Medulla oblongata (tissue), 1 donor: Measurements from ENCODE around the gene GOLGA3.
"Not testable (repeated sequence)": the region's sequence is repeated elsewhere in the genome, so short reads cannot be mapped to it uniquely, and the experiment has no call there.

Source experiments
- DNase-seq: peaks from one replicate; pipeline ENCODE4 v3.0.0-alpha.2; 2015; ENCODE audit errors: extremely low spot score

Gene GOLGA3, protein sequence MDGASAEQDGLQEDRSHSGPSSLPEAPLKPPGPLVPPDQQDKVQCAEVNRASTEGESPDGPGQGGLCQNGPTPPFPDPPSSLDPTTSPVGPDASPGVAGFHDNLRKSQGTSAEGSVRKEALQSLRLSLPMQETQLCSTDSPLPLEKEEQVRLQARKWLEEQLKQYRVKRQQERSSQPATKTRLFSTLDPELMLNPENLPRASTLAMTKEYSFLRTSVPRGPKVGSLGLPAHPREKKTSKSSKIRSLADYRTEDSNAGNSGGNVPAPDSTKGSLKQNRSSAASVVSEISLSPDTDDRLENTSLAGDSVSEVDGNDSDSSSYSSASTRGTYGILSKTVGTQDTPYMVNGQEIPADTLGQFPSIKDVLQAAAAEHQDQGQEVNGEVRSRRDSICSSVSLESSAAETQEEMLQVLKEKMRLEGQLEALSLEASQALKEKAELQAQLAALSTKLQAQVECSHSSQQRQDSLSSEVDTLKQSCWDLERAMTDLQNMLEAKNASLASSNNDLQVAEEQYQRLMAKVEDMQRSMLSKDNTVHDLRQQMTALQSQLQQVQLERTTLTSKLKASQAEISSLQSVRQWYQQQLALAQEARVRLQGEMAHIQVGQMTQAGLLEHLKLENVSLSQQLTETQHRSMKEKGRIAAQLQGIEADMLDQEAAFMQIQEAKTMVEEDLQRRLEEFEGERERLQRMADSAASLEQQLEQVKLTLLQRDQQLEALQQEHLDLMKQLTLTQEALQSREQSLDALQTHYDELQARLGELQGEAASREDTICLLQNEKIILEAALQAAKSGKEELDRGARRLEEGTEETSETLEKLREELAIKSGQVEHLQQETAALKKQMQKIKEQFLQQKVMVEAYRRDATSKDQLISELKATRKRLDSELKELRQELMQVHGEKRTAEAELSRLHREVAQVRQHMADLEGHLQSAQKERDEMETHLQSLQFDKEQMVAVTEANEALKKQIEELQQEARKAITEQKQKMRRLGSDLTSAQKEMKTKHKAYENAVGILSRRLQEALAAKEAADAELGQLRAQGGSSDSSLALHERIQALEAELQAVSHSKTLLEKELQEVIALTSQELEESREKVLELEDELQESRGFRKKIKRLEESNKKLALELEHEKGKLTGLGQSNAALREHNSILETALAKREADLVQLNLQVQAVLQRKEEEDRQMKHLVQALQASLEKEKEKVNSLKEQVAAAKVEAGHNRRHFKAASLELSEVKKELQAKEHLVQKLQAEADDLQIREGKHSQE (N-terminal part only)

DNA sequence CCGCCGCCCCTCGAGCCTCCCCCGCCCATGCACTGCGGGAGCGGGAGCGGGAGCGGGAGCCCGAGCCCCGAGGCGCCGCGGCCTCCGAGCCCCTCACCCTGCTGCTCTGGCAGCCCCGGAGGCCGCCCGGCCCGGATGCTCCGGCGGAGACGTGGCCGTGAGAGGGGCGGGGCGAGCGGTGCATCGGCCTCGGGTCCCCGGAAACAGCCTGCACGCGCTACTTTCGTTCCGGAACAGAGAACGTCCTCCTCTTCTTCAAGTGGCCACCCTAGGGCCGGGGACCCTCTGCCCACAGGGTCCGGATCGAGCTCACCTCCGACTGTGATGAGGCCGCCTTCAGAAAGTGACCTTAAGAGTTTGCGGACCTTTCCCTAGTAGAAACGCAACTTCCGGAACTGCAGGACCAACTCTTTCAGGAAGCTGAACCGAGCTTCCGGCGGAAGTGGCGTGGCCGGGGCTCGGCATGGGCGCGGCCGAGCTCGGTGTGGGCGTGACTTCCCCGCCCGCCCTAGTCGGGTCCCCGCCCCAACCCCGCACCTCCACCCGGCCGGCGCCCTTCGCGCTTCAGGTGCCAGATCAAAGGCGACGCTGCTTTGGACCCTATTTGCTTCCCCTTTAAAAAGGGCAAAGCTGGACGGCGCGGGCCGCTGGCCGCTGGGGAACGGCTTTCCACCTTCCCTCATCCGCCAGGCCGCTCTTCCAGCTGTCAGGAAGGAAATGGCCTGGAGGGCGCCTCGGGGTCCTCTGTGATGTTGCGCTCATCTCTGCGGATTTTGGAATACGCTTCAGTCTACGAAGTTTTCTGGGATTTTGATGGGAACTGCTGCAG is at the start of gene GOLGA3:
Gene GOLGA3, minus strand, starts transcription at position 164 of the 829 bp plus-strand sequence. CDS start 6,741 bp downstream, outside the sequence.
- DNase-seq = peak; percentile 95

DNA sequence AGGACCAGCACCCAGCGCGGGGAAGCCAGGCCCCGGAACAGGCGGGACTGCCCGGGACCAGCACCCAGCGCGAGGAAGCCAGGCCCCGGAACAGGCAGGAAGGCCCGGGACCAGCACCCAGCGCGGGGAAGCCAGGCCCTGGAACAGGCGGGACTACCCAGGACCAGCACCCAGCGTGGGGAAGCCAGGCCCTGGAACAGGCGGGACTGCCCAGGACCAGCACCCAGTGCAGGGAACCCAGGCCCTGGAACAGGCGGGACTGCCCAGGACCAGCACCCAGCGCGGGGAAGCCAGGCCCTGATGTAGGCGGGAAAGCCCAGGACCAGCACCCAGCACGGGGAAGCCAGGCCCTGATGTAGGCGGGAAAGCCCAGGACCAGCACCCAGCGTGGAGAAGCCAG is 46.0 kb upstream of the GOLGA3 start:
- not testable (repeated sequence) for DNase-seq

DNA sequence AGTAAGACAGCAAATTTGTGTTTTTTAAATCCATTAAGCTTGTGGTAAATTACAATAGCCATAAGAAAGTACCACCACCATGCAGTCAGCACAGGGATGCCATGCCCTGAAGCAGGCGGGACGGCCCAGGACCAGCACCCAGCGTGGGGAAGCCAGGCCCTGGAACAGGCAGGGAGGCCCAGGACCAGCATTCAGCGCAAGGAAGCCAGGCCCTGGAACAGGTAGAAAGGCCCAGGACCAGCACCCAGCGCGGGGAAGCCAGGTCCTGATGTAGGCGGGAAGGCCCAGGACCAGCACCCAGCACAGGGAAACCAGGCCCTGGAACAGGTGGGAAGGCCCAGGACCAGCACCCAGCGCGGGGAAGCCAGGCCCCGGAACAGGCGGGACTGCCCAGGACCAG is 45.5 kb upstream of the GOLGA3 start:
- DNase-seq = no peak

DNA sequence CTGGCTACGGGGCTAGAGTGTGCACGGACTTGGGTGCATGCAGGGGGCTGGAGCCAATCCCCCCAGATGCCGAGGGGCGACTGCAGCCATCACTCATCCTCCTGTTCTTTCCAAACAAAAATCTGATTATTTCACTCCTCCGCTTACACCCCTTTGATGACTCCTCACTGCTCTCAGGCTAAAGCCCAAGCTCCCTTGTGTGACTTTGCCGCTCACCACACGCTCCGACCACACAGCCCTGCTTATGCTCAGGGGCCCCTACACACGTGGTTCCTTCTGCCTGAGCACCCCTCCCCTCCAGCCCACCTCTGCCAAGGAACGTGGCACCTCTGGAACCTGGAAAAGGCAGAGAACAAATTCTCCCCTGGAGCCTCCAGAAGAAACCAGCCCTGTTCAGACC is 45.1 kb upstream of the GOLGA3 start:
- DNase-seq = no peak

DNA sequence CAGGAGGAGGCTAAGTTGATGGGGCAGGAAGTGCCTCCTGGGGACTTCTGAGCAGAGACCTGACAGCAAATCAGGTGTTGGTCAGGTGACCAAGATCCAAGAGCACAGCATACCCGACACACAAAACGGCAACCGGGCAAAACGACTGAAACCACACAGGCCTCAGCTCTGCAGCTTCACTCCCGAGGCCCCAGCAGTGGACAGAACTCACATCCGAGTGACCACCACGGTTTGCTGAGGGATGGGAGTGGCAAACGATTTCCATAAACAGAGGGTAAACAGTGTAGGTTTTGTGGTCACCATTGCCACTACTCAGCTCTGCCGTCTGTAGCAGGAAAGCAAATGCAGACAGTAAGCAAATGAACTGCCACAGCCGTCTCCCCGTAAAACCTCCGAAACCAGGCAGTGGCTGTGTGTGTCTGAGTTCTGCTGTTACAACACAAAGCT is 44.3 kb upstream of the GOLGA3 start:
- DNase-seq = no peak

DNA sequence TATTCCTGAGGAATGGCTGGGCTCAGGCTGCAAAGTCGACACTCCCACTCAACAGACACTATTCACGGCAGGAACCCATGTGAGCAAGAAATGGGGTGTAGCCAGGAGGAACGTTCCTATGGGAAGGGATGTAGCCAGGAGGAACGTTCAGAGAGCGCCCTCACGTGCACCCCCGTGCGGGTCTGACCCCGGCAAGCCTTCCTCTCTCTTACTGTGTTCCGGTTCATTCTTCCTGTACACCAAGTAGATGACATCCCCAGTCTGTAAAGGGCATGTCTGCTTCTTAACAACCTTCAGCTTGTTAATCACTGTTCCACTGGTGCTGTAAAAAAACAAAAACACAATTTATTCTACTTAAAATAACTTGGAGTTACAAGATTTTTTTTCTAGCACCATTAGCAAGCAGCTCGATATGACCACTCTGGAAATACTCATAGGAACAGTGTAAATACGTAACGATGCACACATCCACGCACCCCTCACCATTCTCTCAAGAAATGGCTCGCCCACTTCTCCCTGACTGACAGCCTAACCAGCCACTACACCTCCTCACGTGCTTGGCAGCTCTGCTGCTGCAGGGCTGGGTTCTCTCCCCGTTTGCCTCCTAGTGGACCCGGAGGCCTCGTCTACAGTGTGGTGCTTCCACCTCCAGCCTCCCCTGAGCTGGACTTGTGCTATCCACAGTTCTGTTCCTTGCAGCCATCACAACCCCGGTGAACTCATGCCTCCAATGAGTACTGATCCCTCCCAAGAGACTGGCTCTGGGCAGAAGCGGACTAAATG is 43.6 kb upstream of the GOLGA3 start:
- no peak for DNase-seq

DNA sequence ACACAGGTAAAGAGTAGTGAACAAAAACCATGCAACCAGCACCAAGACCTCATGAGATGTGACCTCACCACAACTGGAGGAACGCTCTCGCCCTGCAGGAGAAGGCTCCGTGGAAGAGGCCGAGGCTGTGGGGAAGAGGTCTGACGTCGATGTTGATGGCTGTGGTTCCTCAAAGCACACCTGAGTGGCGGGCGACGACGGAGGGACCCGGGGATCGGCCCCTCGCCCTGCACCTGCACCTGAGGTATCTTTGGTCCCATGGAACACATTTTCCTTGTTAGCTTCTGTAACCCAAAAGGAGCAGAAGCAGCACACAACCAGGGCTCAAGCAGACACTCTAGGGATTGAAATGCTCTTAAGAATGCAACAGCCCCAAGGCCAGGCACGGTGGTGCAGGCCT is 40.9 kb upstream of the GOLGA3 start:
- DNase-seq = no peak

DNA sequence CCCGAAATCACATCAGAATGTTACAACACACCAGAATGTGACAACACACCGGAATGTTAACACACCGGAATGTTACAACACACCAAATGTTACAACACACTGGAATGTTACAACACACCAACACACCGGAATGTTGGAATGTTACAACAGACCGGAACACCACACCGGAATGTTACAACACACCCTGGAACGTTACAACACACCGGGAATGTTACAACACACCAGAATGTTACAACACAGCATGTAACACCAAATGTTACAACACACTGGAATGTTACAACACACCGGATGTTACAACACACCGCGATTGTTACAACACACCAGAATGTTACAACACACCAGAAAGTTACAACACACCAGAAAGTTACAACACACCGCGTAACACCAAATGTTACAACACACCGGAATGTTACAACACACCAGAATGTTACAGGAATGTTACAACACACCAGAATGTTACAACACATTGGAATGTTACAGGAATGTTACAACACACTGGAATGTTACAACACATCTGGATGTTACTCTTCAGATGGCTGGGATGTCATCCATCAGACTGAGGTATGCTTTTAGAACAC is 37.7 kb upstream of the GOLGA3 start:
- DNase-seq = no peak

DNA sequence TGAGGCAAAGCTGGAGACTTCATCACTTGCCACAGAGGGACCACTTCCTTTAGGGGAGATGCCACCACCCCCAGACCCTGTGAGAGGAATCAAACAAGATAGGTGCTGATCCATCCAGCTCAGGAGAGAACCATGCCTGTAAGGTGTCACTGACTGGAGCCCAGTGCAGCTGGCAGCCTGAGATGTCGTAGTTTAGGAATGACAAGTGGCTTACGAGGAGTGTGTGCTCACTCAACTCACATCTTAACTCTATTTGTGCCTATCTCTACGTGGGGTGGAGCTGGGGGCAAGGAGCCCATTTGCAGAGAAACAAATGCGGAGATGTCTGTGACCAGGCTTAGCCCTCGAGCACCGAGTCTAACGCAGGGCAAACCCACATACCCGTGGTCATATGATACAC is 32.9 kb upstream of the GOLGA3 start:
- no peak for DNase-seq

DNA sequence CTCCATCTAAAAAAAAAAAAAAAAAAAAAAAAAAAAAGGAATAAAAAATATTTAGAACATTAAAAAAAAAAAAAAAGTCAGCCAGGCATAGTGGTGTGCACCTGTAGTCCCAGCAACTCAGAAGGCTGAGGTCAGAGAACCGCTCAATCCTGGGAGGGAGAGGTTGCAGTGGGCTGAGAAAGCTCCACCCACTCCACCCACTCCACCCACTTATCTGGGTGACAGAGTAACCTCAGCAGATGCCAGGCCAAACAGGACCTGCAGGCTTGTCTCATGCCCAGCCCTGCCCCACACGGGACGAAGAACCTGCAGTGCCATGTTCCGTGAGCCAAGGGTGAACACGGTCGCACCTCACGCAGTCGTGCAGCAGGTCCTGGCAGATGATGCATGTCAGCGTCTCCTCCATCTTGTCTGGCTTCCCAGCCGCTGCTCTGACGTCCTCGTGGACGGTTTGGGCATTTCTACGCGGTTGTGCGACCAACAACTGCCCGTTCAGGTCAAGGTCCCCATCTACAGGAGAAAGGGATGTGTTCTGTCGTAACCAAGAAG is 30.1 kb upstream of the GOLGA3 start:
- no peak for DNase-seq

DNA sequence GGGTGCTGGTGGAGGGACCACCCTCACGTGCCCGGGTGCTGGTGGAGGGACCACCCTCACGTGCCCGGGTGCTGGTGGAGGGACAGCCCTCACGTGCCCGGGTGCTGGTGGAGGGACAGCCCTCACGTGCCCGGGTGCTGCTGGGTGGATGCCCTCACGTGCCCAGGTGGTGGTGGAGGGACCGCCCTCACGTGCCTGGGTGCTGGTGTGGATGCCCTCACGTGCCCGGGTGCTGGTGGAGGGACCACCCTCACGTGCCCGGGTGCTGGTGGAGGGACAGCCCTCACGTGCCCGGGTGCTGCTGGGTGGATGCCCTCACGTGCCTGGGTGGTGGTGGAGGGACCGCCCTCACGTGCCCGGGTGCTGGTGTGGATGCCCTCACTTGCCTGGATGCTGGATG is 28.4 kb upstream of the GOLGA3 start:
- DNase-seq = not testable (repeated sequence)

DNA sequence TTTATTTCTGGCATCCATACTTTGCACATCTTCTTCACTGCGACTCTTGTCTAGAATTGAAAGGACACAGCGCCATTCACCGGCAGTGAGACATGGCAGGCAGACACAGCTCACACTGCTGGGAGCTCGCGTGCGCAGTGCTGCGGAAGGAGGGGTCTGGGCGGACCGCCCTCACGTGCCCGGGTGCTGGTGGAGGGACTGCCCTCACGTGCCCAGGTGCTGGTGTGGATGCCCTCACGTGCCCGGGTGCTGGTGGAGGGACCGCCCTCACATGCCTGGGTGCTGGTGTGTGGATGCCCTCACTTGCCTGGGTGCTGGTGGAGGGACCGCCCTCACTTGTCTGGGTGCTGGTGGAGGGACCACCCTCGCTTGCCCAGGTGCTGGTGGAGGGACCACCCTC is 27.9 kb upstream of the GOLGA3 start:
- no peak for DNase-seq

DNA sequence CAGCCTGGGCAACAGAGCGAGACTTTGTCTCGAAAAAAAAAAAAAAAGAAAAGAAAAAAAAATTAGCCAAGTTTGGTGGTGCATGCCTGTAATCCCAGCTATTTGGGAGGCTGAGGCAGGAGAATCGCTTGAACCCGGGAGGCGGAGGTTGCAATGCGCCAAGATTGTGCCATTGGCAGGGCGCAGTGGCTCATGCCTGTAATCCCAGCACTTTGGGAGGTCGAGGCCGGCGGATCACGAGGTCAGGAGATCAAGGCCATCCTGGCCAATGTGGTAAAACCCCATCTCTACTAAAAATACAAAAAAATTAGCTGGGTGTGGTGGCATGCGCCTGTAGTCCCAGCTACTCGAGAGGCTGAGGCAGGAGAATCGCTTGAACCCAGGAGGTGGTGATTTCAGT is 26.5 kb upstream of the GOLGA3 start:
- not testable (repeated sequence) for DNase-seq

DNA sequence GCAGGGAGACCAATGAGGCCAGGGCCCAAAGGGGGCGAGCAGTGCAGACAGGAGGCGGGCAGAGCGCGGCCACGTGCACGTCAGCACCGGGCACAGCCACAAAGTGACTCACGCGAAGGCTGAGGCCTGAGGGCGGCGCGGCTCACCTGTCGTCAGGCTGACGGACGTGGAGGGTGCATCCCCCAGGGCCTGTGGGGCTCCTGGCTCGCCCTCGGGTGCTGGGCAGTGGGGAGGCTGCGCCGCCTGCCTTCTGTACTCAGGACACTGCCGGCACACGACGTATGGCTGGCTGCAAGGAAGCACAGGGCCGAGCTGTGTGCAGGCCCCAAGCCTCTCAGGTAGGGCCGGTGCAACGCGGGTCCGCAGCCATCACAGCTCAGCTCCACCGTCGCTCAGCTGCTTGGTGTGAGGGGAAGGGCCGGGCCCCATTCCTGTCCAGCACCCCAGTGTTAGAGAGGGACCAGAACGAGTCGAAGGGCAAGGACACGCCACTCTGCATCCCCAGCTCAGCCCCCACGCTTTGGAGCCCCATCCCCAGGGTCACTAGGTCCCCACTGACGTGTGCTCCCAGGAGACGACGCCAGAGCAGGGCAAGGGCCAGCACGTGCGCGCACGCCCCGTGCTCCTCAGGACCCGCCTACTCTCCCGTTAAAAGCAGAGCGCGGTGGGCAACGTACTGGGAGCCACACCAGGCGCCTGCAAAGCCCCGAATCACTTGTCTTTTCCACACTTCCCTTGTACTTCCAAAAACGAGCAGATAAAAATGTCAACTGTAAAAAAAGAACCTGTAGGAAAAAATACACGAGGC is 24.8 kb upstream of the GOLGA3 start:
- no peak for DNase-seq

DNA sequence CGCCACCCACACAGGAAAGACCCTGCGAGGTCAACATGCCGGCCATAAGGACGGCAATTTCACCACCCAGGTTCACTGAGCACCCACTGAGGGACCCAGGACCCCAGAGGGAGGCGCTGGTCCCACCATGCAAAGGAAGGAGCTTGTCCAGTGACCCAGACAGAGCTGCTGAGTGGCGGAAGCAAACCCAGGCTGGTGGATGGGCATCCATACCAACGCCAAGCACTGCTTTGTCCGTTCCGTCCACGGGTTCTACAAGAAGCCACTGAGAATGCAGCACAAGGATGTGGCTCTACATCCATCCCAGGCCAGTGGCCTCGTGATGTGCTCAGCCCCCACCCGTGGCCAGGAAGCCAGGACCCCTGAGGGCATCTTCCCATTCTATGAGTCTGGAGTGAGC is 23.8 kb upstream of the GOLGA3 start:
- DNase-seq = no peak

DNA sequence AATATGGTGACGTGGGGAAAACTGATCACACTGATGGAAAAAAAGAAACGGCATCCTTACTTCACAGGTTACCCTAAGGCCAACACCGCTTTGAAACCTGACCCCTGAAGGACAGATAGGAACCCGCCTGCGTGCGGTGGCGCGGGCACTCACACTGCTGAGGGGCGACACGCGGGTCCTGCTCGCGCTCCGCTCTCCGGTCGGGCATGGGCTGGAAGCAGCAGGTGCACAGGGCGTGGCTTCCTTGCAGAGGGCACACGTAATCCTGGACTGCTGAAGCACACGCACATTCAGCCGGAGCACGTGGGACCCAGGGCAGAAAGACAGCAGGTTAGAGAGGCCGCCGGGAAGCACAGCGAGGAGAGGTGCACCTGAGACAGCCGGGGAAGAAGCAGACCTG is 22.8 kb upstream of the GOLGA3 start:
- DNase-seq = no peak

DNA sequence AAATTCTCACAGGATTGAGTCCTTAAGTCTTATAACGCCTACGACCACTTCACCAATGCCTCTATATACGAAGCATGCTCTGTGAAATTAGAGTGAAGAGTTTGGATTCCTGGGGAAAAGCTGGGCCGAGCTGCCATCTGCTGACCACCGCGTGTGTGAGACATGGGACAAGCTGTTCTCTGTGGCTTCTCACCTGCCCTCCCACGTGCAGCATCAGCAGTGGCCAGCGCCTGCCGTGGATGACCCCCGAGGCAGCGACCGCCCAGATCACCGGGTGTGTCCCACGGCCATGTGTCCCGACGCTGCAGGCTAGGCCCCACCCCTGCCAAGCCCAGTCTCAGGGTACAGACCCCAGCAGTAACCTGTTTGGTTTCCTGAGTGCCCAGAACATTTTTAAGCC is 21.6 kb upstream of the GOLGA3 start:
- DNase-seq = no peak

DNA sequence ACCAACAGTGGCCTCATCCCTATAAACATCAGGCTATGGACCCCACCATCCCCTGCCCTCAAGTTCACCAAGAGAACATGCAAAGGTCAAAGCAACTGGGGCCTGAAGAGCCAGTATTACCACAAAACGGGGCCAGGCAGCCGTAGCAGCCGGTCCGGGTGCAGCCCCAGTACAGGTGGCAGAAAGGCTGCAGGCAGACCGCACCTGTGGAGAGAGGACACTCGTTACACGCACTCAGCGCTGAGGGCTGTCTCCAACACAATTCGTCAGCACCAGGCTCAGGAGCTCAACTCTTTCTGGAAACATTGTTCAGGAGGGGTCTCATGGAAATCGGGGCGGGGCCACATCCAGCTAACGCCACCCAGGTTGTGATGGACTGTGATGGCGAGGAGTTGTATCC is 19.9 kb upstream of the GOLGA3 start:
- no peak for DNase-seq
